NCI-H1694 (cell line): ENCODE data around the gene COMMD10.

Experiments used
- DNase-seq: peaks from one replicate; lab custom pipeline; 2025; lab: John Stamatoyannopoulos, UW

The COMMD10 gene

DNA sequence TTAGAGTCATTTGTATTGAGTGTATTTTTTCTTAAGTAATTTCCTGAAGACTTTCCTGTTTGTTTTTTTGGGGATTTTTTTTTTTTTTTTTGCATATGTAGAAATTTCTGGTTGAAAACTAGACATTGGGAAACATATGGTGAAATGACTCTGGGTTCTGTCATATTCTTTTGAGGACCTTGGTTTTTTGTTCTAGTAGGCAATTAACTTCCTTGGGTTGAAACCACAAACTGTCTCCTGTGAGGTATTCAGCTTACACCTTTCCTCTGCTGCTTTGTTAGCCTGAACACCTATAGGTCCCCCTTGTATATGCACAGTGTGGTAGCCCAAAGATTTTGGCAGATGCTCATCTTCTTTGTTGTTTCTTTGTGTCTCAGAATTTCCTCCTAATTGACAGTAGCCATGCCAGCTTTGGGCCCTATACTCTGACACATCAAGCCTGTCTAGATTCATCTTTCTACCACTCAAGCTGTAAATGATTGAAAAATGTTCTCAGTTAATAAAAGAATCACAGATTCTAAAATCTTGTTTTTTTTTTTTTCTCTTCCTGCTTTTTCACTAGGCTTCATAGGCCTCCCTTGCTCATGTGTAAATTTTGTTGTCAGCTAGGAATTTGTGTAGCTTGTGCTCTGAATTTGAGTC lies 140.6 kb downstream of the COMMD10 start:
- DNase-seq: no peak

DNA sequence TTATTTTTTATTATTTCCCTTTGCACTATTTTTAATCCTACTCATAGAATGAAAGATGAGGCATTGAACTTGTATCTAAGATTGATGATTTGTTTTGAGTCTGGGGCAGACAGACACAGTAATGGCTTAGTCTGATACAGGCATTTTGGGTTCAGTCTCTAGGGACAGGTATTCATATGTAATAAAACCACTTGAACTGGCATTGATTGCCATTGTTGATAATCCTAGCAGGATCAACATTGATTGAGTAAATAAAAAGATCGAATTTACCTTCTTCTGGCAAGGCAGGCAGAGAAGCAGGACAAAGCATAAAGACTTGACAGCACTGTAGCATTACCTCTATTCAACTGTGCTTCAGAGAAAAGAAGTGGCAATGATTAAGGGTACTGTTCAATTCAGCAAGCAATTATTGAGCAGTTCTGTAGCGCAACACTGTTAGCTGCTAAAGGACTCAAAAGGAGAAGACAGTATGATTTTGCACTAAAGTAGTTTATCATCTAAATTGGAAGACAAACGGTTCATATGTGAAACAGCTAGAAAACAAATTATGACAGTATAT lies 144.4 kb downstream of the COMMD10 start:
- no peak for DNase-seq

DNA sequence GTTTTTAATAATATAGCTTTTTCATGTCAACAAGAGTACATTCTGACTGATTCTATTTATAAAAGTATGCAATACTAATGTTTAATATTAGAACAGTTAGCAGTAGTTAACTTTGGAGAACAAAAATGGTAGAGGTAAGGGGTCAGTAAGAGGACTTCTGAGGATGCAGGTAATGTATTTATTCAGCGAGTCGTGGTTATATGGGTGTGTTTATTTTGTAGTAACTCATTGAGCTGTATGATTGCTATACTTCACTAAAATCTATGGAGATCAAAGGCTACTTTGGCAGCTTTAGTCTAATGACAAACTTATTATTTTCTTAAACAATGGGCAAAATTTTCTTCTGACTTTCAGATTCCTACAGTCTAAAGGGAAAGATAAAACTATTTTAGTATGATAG lies 146.5 kb downstream of the COMMD10 start:
- no peak for DNase-seq

DNA sequence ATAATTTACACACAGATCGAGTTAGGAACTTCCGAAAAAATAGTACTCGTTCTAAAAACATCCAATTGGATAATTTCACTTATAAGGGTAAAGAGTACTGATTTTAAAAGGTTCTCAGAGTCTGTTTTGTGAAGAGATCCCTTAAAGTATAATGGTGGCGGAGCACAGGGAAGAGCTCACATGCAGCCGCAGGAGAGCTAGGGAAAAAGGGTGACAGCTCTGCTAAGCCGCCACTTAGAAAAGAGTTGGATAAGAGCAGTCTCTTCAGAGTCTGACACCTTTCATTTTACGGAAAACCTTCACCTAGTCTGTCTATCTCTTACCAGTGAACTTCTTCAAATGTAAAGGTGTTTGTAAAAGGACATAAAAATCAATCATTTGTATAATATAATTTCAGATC lies 149.9 kb downstream of the COMMD10 start:
- no peak for DNase-seq

DNA sequence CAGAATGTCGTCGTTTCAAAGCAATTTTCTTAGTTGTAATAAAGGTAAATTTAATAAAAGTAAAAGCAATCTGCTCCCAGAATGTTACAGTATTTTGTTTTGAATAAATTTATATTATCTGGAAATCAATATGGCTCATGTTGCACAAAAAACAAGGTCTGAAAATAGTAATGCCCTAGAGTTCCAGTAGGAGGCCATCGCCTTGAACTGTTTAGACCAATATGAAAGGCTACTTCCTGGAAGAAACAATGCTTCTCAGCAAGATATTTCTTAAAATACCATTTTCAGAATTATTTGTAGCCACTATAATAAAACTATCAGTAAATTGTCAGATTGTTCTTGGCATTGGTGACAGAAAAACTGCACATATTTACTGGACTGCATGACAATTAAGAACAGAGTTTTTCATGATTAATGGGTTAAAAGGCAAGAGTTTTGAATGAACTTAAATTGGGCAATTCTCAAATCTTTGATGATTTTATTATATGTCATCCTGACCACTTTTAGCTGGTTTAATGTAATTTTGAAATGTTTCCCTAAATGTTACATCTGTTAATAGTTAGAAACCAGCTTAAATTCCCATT lies 153.2 kb downstream of the COMMD10 start:
- DNase-seq: no peak

DNA sequence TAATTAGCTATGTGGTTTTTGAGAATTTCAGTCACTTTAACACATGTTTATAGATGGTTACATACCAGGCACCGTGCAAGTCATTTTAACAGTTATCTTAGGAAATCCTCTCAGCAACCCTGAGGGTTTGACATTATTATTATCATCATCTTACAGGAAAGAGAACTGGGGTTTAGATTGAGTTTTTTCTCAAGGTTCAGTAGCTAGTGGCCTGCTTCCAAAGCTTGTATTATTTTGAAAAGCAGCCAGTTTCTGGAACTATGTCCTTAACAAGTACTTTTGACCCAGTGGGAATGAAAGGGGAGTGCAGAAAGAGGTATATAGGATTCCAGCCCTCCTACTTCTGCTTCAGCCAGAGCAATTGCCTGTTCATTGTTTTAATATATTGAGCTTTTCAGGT lies 157.5 kb downstream of the COMMD10 start:
- no peak for DNase-seq

DNA sequence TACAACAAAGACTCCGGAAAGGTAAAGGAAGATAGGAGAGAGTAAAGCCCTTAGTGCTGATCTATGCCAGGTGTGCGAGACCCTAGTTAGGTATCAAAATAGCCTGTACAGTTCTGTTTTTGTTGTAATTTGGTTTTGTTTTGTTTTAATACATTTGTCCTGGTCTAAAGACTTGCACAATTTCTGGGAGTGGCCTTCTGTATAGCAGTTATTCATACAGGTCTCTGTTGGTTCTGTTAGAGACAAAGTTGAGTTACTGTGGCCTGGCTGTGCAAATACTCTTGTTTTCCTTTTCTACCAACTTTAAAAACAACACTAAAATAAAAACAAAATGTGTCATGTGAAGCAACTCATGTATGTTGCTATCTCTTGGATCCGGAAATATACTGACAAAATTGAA lies 163.6 kb downstream of the COMMD10 start:
- no peak for DNase-seq

DNA sequence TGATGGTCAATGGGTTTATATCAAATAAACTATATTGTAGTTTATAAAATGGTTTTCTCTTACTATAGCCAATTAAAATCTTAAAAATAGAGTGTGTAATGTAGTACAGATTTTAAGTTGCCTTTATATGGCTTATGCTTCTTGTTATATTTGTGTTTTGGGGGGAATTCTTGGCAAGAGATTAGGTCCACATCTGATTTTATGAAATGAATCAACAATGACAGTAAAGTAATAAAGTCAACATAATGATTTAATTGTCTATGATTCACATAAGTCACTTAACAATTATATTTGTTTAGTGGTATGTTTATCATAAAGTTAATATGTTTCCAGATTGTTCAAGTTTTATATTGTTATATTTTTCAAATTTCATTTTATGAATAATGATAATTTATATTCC lies 164.8 kb downstream of the COMMD10 start:
- DNase-seq: no peak

DNA sequence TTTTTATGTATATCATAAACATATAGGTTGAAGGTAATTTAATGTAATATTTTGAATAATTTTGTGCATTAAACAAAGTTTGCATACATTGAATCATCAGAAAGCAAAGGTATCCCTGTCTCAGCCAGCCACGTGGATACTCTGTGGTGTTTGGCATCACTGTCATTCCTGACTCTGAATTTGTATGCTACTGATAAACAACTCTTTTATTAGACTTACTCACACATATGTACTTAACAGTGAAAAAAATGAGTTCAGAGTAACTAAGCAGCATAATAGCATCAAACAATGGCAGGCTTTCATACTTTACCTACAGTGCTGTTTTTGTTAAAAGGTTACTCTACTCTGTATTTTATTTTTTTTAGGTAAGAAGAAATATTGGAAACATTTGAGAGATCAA lies 171.9 kb downstream of the COMMD10 start:
- DNase-seq: no peak

DNA sequence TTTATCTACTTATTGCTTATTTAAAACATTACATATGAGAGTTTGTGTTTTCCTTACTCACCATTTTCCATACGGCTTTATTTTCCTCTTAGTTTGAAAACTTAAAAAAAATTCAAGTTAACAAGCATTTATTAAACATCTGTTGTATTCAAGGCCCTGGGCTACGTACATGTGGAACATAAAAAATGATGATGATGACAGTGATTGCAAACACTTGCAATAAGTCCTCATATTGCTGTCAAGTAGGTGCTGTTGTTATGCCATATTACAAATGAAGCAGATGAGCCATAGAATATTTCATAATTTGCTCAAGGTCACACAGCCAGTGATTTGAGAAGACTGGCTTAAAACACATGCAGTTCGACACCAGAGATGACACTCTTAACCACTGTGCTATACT lies 180.6 kb downstream of the COMMD10 start:
- DNase-seq: no peak

DNA sequence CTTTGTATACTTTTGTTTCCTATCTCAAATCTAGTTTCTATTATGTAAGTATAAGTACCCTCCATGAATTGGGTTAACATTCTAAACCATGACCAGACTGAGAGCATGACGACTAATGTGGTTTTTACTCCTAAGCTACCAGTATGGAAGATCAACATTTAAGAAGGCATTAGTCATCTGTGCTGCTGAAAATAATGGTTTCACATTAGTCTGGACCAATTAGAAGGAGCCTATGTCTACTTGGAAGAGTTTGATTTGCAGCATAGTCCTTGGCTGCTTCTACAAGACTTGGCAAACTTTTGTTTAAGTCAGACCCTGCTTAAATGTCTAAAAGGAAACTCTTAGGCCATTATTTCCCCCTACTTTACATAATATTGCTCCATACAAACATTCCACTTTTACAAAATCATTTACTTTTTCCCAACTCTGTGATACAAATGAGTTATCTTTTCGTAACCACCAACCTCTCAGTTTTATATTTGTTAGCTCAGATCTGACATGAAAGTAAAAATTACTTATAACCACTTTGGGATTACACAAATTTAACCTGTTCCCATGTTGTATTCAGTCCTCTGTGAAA lies 186.7 kb downstream of the COMMD10 start:
- no peak for DNase-seq

DNA sequence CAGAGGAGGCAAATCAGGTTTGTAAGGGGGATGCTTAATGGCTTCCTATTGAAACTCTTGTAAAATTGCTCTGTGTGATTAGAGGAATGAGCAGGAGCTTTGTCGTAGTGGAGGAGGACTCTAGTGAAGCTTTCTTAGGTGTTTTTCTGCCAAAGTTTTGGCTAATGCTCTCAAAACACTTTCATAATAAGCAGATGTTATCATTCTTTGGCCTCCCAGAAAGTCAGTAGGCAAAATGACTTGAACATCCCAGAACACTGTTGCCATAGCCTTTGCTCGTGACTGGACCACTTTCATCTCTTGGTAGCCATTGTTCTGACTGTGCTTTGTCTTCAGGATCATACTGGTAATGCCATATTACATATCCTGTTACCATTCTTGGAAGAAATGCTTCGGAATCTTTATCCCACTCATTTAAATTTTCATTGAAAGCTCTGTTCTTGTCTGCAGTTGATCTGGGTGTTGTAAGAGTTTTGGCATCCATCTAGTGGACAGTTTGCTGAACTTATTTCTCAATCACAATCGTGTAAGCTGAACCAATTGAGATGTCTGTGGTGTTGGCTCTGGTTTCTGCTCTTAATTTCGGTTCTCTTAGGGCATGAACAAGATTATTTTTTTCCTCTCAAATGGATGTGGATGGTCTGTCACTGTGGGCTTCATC lies 187.6 kb downstream of the COMMD10 start:
- no peak for DNase-seq

DNA sequence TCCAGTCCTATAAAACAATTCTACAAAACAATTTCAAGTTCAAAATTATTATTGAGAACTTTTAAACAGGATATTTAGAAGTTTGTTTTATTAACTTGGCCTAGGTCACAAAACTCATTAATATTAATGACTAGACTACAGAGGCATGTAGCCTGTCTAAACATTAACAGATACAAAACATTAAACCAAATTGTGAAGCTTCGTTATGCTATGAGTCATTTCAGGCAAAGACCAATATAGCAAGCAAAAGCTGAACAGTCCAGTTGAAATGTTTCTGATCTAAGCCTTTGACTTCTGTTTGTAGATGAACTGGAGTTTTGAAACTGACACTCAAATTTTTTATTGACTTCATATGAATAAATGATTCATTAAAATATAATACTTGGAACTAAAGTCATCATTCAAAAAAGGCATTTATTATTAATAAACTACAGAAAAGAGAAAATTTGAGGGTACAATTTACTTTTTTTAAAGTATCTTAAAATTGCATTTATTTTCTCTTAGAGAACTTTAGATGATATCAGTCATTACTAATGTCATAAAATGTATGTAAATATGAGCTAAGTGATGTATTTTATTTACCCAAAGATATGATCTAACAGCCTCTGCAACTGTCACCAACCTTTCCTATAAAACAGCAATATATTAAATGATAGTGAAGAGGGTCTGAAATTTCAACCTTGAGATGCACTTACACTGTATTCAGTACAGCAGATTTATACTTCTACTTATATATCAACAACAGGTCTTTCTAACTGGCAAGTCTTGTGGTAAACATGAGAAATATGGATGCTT lies 188.8 kb downstream of the COMMD10 start:
- DNase-seq: no peak

GRCh38 chr5:116274251-116274650 lies 189.4 kb downstream of the COMMD10 start:
- no peak for DNase-seq

DNA sequence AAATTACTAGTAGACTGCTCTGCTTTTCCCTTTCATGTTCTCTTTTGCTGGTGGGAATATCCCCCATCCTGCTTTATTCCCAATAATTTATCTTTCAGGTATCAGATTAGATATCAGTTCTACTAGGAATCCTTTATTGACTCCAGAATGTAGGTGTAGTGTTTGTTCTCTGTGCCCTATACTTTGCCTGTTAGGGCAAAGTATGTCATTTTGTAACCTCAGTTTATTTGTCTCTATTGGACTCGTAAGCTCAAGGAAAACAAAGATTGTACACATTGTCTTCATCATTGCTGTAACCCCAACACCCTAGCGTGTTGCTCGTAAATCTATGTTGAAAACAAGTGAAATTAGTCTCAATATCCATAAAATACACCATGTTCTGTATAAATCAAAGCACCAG lies 190.5 kb downstream of the COMMD10 start:
- DNase-seq: no peak

DNA sequence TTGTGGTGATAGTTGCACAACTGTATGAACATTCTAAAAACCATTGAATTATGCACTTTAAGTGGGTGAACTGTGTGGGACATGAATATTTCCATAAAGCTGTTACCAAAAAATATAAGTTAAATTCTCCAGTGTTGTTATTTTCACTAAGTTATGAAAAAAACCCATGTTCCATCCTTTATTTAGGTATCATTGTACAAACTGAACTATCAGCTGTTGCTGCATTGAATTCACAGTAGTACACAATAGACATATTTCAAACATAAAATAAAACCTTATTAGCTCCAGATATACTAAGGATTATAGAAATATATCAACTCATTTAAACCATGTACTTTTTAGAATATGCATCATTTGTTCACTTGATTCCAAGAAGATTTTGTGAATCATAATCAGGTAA lies 192.1 kb downstream of the COMMD10 start:
- no peak for DNase-seq

GRCh38 chr5:116280149-116280803 lies 195.5 kb downstream of the COMMD10 start:
- DNase-seq: no peak

DNA sequence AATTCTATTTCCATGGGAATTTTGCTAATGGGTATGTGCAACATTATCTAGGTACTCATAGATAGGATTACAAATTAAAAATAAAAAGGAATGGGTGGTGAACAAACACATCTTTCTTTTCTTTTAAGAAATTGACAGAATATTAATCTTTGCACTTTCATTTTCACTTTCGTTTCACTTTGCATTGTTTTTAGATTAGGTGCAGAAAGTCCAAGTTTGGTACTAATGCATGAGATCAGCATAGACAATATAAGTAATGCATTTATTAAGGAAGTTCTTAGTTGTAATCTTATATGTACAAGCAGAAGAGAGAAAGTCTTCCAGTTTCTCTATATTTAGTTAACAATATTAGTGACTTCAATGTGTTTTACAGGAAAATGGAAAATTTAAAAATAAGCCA lies 196.5 kb downstream of the COMMD10 start:
- no peak for DNase-seq

DNA sequence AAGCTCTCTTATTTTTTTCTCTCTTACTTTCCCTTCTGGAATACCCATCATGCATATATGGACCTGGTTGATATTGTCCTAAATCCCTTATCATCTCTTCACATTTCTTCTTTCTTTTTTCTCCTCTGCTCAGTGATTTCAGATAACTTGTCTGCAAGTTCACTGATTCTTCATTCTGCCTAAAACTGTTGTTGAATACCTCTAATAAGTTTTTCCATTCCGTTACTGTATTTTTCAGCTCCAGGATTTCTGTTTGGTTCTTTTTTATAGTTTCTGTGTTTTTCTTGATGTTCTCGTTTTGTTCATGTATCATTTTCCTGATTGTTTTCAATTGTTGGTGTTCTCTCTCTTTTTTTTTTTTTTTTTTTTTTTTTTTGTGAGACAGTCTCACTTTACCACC lies 203.7 kb downstream of the COMMD10 start:
- no peak for DNase-seq

- no peak for DNase-seq
Observed at GRCh38 chr5:116289276-116289675, 204.5 kb downstream of the COMMD10 start.

GRCh38 chr5:116291271-116291670 lies 206.4 kb downstream of the COMMD10 start:
- no peak for DNase-seq

GRCh38 chr5:116292321-116292720 lies 207.5 kb downstream of the COMMD10 start:
- DNase-seq: no peak
